SK-N-SH (cell line): ENCODE results near the gene MEOX1. TPM values are rescaled to one million over a fixed set of nuclear protein-coding genes. Genes with fewer than 3 reads are reported as not detected.
"Not testable (repeated sequence)": the region's sequence is repeated elsewhere in the genome, so short reads cannot be mapped to it uniquely, and the experiment has no call there.

ENCODE experiments used
- CTCF ChIA-PET: fragments of 300-600, 350-600 bp; formaldehyde crosslinking; extraction: SDS; loops from one replicate; lab custom pipeline; 2021; lab: Yijun Ruan, JAX
- POLR2A ChIA-PET: fragments of 350-600 bp; sonication (Branson Sonifier 250); formaldehyde crosslinking; extraction: SDS; loops from one replicate; lab custom pipeline; 2020; ENCODE audit warnings: antibody characterized with exemption, inconsistent platforms; lab: Yijun Ruan, JAX
- DNase-seq: peaks from one replicate; pipeline ENCODE4 v3.0.0; 2012
- H2AFZ ChIP-seq: fragments of 200-600 bp; sonication (generic); 2 replicates; pipeline ENCODE4 v1.8.1; 2016; ENCODE audit warnings: antibody characterized with exemption, mild to moderate bottlenecking, low read depth
- H3F3A ChIP-seq: fragments of 200-600 bp; sonication (generic); replicated peaks from 2 replicates; pipeline ENCODE3; 2016; ENCODE audit warnings: antibody characterized with exemption, mild to moderate bottlenecking; ENCODE audit not compliant: insufficient read depth
- H3K27ac ChIP-seq, 2 experiments: fragments of 200-500 bp in 1 of 2; fragments of 200-600 bp in 1 of 2; sonication (Bioruptor generic) in 1 of 2; sonication (generic), shearing (Covaris generic) in 1 of 2; 2 replicates each; pipeline versions ENCODE4 v1.5.1 to v1.6.1; 2014 to 2016; ENCODE audit warnings: low read depth in 2 of 2, inconsistent platforms in 1 of 2, low read length in 1 of 2, mild to moderate bottlenecking in 1 of 2, mixed read lengths in 1 of 2
- H3K27me3 ChIP-seq: fragments of 200-600 bp; sonication (generic), shearing (Covaris generic); 2 replicates; pipeline ENCODE4 v1.6.1; 2016; ENCODE audit warnings: mixed run types; ENCODE audit not compliant: insufficient read depth
- H3K36me3 ChIP-seq, 2 experiments: fragments of 200-500 bp in 1 of 2; fragments of 200-600 bp in 1 of 2; sonication (Bioruptor generic) in 1 of 2; sonication (generic) in 1 of 2; replicated peaks in 1 of 2; 2 replicates each; pipeline versions ENCODE3 to v1.5.1; 2014 to 2016; ENCODE audit warnings: low read length in 1 of 2, mild to moderate bottlenecking in 1 of 2; ENCODE audit not compliant: insufficient read depth in 2 of 2, control insufficient read depth in 1 of 2
- H3K4me1 ChIP-seq, 2 experiments: fragments of 200-500 bp in 1 of 2; fragments of 200-600 bp in 1 of 2; sonication (Bioruptor generic) in 1 of 2; sonication (generic), shearing (Covaris generic) in 1 of 2; 2 replicates each; pipeline versions ENCODE4 v1.5.1 to v1.6.1; 2014 to 2016; ENCODE audit warnings: low read depth in 1 of 2, low read length in 1 of 2, mixed run types in 1 of 2; ENCODE audit not compliant: insufficient read depth in 2 of 2, control insufficient read depth in 1 of 2
- H3K4me2 ChIP-seq: fragments of 200-600 bp; sonication (generic), shearing (Covaris generic); 2 replicates; pipeline ENCODE4 v1.6.1; 2017; ENCODE audit warnings: mixed run types
- H3K4me3 ChIP-seq, 2 experiments: fragments of 200-500 bp in 1 of 2; fragments of 200-600 bp in 1 of 2; sonication (Bioruptor generic) in 1 of 2; sonication (generic), shearing (Covaris generic) in 1 of 2; 2 replicates each; pipeline versions ENCODE4 v1.5.1 to v1.8.1; 2014 to 2016; ENCODE audit warnings: low read depth in 2 of 2, inconsistent platforms in 1 of 2, low read length in 1 of 2, mild to moderate bottlenecking in 1 of 2, mixed read lengths in 1 of 2, moderate library complexity in 1 of 2
- H3K79me2 ChIP-seq: fragments of 200-600 bp; sonication (generic); 2 replicates; pipeline ENCODE4 v1.8.1; 2017; ENCODE audit warnings: mild to moderate bottlenecking; ENCODE audit not compliant: insufficient read depth
- H3K9ac ChIP-seq: fragments of 200-600 bp; sonication (generic); 2 replicates; pipeline ENCODE4 v1.6.1; 2017; ENCODE audit warnings: mixed run types
- H3K9me2 ChIP-seq: fragments of 200-600 bp; sonication (generic); 2 replicates; pipeline ENCODE4 v1.6.1; 2017; ENCODE audit warnings: mixed run types
- H3K9me3 ChIP-seq: fragments of 200-600 bp; sonication (generic); 2 replicates; pipeline ENCODE4 v1.6.1; 2017; ENCODE audit warnings: mixed run types, mild to moderate bottlenecking, moderate library complexity
- H4K20me1 ChIP-seq: fragments of 200-600 bp; sonication (generic); 2 replicates; pipeline ENCODE4 v1.6.1; 2017; ENCODE audit warnings: mild to moderate bottlenecking, mixed run types; ENCODE audit not compliant: insufficient read depth
- EZH2phosphoT487 ChIP-seq: fragments of 200-600 bp; sonication (generic); IDR thresholded peaks from 2 replicates; pipeline ENCODE4 v1.6.1; 2017; ENCODE audit warnings: low read depth, mixed run types, mild to moderate bottlenecking, antibody characterized with exemption, moderate library complexity, borderline replicate concordance
- FOSL2 ChIP-seq: IDR thresholded peaks from 2 replicates; pipeline ENCODE4 v1.4.0; 2012; ENCODE audit warnings: low read depth, mild to moderate bottlenecking, moderate library complexity, borderline replicate concordance
- GATA2 ChIP-seq: sonication (generic); formaldehyde crosslinking; IDR thresholded peaks from 2 replicates; pipeline ENCODE4 v1.5.0; 2020; ENCODE audit warnings: mild to moderate bottlenecking, missing genetic modification reagents
- MAX ChIP-seq: IDR thresholded peaks from 2 replicates; pipeline ENCODE4 v1.4.0; 2012; ENCODE audit warnings: low read depth
- MEF2A ChIP-seq: IDR thresholded peaks from 2 replicates; pipeline ENCODE4 v1.4.0; 2012; ENCODE audit warnings: low read depth, borderline replicate concordance
- MXI1 ChIP-seq: IDR thresholded peaks from 2 replicates; pipeline ENCODE4 v1.6.1; 2012; ENCODE audit warnings: mild to moderate bottlenecking, low read depth, low read length, improper control_type of control experiment
- NFIC ChIP-seq: IDR thresholded peaks from 2 replicates; pipeline ENCODE4 v1.4.0; 2012; ENCODE audit warnings: borderline replicate concordance
- PBX3 ChIP-seq: IDR thresholded peaks from 2 replicates; pipeline ENCODE4; 2012
- SIN3A ChIP-seq: IDR thresholded peaks from 2 replicates; pipeline ENCODE4 v1.6.1; 2012; ENCODE audit warnings: low read depth, mild to moderate bottlenecking, low read length, moderate library complexity, borderline replicate concordance
- TAF1 ChIP-seq: IDR thresholded peaks from 2 replicates; pipeline ENCODE4 v1.6.1; 2012; ENCODE audit warnings: low read depth, mild to moderate bottlenecking, low read length, moderate library complexity, borderline replicate concordance
- TCF12 ChIP-seq: IDR thresholded peaks from 2 replicates; pipeline ENCODE4 v1.4.0; 2012
- USF1 ChIP-seq: IDR thresholded peaks from 2 replicates; pipeline ENCODE4 v1.4.0; 2012; ENCODE audit warnings: low read depth, borderline replicate concordance
- USF2 ChIP-seq: fragments of 150-350 bp; IDR thresholded peaks from 2 replicates; pipeline ENCODE4 v1.6.1; 2017; ENCODE audit warnings: antibody characterized with exemption, low read length, low read depth, borderline replicate concordance
- WGBS: methylation state at CpG from one replicate; pipeline ENCODE4 v1.1.6; 2017; ENCODE audit warnings: low lambda C conversion rate; 5-methylcytosine and 5-hydroxymethylcytosine counted together
- polyA plus RNA-seq, 3 experiments: library from polyadenylated mRNA; depleted of rRNA; stranded (reverse); fragments of >200 nt; gene quantifications; 2 replicates each; pipeline ENCODE4 v1.2.3, GENCODE V29; 2012

MEOX1 gene
- polyA plus RNA-seq, 1 of the 3 experiments (the other 2 are of a cell fraction) = 0.05 TPM

- Histone ChIP-seq H3K4me1 (peaks cover 0 to 7% of the 10 kb centered on the region in 2 experiments; a peak in 1 of 4 replicates), H3K4me3 (no peak overlapping the region), H3K79me2 (no peaks in the 10 kb centered on the region), H4K20me1 (no peaks in the 10 kb centered on the region), H2AFZ (no peak overlapping the region), H3K9me2 (no peaks in the 10 kb centered on the region), H3F3A (no peaks in the 10 kb centered on the region), H3K36me3 (no peaks in the 10 kb centered on the region), H3K9me3 (no peaks in the 10 kb centered on the region), H3K27me3 (no peaks in the 10 kb centered on the region), H3K4me2 (no peak overlapping the region), H3K9ac (no peak overlapping the region), H3K27ac (no peak overlapping the region)
- DNase-seq = no peak
- ChIA-PET CTCF (interaction anchor here (1.3 to 2.6 kb wide), 5 partner anchors 10 to 90 kb away, joined by 4 to 12 read pairs (median 6); no protein-coding TSS in a partner anchor), POLR2A (no interaction called here)
- 82% methylated on average over 1 of the region's 1 CpG for WGBS
- TF ChIP-seq SIN3A (no peak), MXI1 (no peak), USF2 (no peak), EZH2phosphoT487 (no peak), NFIC (no peak), GATA2 (CRISPR knock-in tag) (no peak), FOSL2 (no peak), TCF12 (no peak)
Measured at GRCh38 chr17:43604549-43604948, 57.2 kb downstream of the MEOX1 start.

GRCh38 chr17:43603321-43603720 lies 58.4 kb downstream of the MEOX1 start:
- Histone ChIP-seq H2AFZ (no peak overlapping the region), H4K20me1 (no peaks in the 10 kb centered on the region), H3K79me2 (no peaks in the 10 kb centered on the region), H3K27ac (no peak overlapping the region), H3K9me3 (no peaks in the 10 kb centered on the region), H3K4me2 (no peak overlapping the region), H3K9ac (no peak overlapping the region), H3F3A (no peaks in the 10 kb centered on the region), H3K36me3 (no peaks in the 10 kb centered on the region), H3K27me3 (no peaks in the 10 kb centered on the region), H3K9me2 (no peaks in the 10 kb centered on the region), H3K4me3 (no peak overlapping the region), H3K4me1 (peaks cover 2 to 7% of the 10 kb centered on the region in 2 experiments; a peak in 2 of 4 replicates)
- DNase-seq = no peak
- POLR2A ChIA-PET = no interaction called here
- CTCF ChIA-PET = interaction anchor here (2.3 to 2.6 kb wide), 2 partner anchors 11 to 70 kb away, joined by 8 to 12 read pairs; no protein-coding TSS in a partner anchor
- WGBS = 90% methylated on average over 1 of the region's 1 CpG
- no peak for TF ChIP-seq FOSL2
- TF ChIP-seq PBX3 = no peak
- no peak for TF ChIP-seq MEF2A
- TF ChIP-seq SIN3A = no peak
- TF ChIP-seq USF2 = no peak
- TF ChIP-seq EZH2phosphoT487 = no peak
- TF ChIP-seq GATA2 (CRISPR knock-in tag) = no peak
- TF ChIP-seq USF1 = no peak
- no peak for TF ChIP-seq MAX
- TF ChIP-seq TAF1 = no peak
- TF ChIP-seq NFIC = no peak
- TF ChIP-seq, all 33 proteins: peak for 0

GRCh38 chr17:43602556-43602955 lies 59.2 kb downstream of the MEOX1 start:
- POLR2A ChIA-PET, H3K4me3 ChIP-seq, H4K20me1 ChIP-seq, H3K9me2 ChIP-seq, H3K9ac ChIP-seq, DNase-seq, H3K9me3 ChIP-seq, H3K27me3 ChIP-seq, H3K27ac ChIP-seq, H2AFZ ChIP-seq, H3K79me2 ChIP-seq, H3K4me1 ChIP-seq, H3K36me3 ChIP-seq, H3K4me2 ChIP-seq, H3F3A ChIP-seq: not testable (repeated sequence)
- WGBS = 94% methylated on average over 4 of the region's 4 CpGs
- CTCF ChIA-PET = interaction anchor here (1.0 kb wide), 1 partner anchor 158 kb away, joined by 3 read pairs; no protein-coding TSS in a partner anchor
